Stimulated activated CD4-positive, alpha-beta T cell treated with anti-CD3 and anti-CD28 coated beads, Interleukin-2, amount 100 ng/mL, for 4 hours (primary cell): ENCODE measurements around the gene DNAJC7.
"Not testable (repeated sequence)": the region's sequence is repeated elsewhere in the genome, so short reads cannot be mapped to it uniquely, and the experiment has no call there.

ENCODE experiments used
- DNase-seq: peaks from one replicate; pipeline ENCODE4 v3.0.0-alpha.2; 2020; ENCODE audit warnings: low read depth

DNAJC7 gene

GRCh38 chr17:41957031-41957868 is 60.0 kb downstream of the DNAJC7 start:
- DNase-seq = no peak

- DNase-seq = no peak
Observed at GRCh38 chr17:41956522-41956921, 60.7 kb downstream of the DNAJC7 start.

- DNase-seq = no peak
Observed at GRCh38 chr17:41948762-41949460, 68.3 kb downstream of the DNAJC7 start.

GRCh38 chr17:41944943-41945342 is 72.3 kb downstream of the DNAJC7 start:
- DNase-seq = no peak

- no peak for DNase-seq
Observed at GRCh38 chr17:41943492-41943891, 73.7 kb downstream of the DNAJC7 start.

- DNase-seq = no peak
Observed at GRCh38 chr17:41942626-41943373, 74.4 kb downstream of the DNAJC7 start.

- no peak for DNase-seq
Observed at GRCh38 chr17:41941168-41941567, 76.1 kb downstream of the DNAJC7 start.

- DNase-seq = no peak
Observed at GRCh38 chr17:41939693-41940090, 77.5 kb downstream of the DNAJC7 start.

GRCh38 chr17:41939044-41939692 is 78.1 kb downstream of the DNAJC7 start:
- no peak for DNase-seq

GRCh38 chr17:41937970-41938954 is 79.0 kb downstream of the DNAJC7 start:
- no peak for DNase-seq

GRCh38 chr17:41935641-41936040 is 81.6 kb downstream of the DNAJC7 start:
- no peak for DNase-seq

GRCh38 chr17:41932816-41933389 is 84.3 kb downstream of the DNAJC7 start:
- DNase-seq = no peak

- DNase-seq = not testable (repeated sequence)
Observed at GRCh38 chr17:41931715-41932114, 85.5 kb downstream of the DNAJC7 start.

GRCh38 chr17:41930833-41931156 is 86.4 kb downstream of the DNAJC7 start:
- DNase-seq = not testable (repeated sequence)

- peak; percentile 93 for DNase-seq
Observed at GRCh38 chr17:41930009-41930832, 87.0 kb downstream of the DNAJC7 start, which contains the start of gene ODAD4. Gene ODAD4, plus strand, starts transcription at chr17:41930617. Its CDS starts 107 bp downstream, at chr17:41930724.

- DNase-seq = no peak
Observed at GRCh38 chr17:41928693-41929251, 88.5 kb downstream of the DNAJC7 start.
